ENCODE results near the gene TOGARAM1. TPM values are rescaled to one million over a fixed set of nuclear protein-coding genes. Genes with fewer than 3 reads are reported as not detected.

The TOGARAM1 gene, protein sequence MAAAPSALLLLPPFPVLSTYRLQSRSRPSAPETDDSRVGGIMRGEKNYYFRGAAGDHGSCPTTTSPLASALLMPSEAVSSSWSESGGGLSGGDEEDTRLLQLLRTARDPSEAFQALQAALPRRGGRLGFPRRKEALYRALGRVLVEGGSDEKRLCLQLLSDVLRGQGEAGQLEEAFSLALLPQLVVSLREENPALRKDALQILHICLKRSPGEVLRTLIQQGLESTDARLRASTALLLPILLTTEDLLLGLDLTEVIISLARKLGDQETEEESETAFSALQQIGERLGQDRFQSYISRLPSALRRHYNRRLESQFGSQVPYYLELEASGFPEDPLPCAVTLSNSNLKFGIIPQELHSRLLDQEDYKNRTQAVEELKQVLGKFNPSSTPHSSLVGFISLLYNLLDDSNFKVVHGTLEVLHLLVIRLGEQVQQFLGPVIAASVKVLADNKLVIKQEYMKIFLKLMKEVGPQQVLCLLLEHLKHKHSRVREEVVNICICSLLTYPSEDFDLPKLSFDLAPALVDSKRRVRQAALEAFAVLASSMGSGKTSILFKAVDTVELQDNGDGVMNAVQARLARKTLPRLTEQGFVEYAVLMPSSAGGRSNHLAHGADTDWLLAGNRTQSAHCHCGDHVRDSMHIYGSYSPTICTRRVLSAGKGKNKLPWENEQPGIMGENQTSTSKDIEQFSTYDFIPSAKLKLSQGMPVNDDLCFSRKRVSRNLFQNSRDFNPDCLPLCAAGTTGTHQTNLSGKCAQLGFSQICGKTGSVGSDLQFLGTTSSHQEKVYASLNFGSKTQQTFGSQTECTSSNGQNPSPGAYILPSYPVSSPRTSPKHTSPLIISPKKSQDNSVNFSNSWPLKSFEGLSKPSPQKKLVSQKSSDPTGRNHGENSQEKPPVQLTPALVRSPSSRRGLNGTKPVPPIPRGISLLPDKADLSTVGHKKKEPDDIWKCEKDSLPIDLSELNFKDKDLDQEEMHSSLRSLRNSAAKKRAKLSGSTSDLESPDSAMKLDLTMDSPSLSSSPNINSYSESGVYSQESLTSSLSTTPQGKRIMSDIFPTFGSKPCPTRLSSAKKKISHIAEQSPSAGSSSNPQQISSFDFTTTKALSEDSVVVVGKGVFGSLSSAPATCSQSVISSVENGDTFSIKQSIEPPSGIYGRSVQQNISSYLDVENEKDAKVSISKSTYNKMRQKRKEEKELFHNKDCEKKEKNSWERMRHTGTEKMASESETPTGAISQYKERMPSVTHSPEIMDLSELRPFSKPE (N-terminal part only)
- total RNA-seq (10 to 100 TPM in 1 of 6 donors, 1 to 10 TPM in 5; 6.6 to 13.3 (median 7.8) TPM), polyA plus RNA-seq (1 to 10 TPM; 3.4 to 7.3 TPM)

DNA sequence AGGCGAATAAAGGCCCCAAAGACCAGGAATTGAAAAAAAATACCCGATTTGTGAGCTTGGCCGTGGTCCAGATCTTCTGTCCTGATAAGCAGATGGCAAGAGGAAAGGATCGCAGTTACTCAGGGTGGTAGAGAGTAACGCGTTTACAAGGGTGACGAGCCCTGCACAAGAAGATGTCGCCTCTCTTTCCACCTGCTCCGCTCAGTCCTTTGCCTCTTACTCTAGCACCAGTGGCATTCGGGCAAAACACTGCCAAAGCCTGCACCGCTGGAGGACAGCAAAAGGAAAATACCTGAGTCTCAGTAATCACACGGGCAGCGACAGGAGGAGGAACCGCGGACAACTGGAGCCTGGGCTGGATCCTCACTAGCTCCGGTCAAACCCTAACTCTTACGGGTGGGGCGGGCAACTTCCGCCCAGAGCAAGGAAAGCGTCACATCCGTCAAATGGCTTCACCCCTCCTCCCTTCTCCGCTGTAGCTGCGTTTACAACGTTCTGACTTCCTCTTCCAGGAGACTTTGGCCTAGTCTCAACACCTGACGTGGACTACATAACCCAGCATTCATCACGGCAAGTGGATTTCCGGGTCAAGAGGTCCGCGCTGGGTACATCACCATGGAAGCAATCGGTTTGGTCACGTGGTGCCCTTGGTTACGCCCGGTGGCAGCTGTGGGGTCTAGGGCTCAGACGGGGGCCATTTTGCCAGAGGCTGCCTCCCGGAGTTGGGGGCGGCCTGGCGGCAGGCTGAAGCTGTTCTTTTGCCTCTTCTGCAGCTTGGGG lies at the start of gene TOGARAM1, which contains the start of gene KLHL28:
TSS of gene TOGARAM1 (plus strand) at position 637 of the 780 bp plus-strand sequence. CDS start 232 bp downstream, outside the sequence.
TSS of gene KLHL28 (minus strand) at position 394 of the 780 bp plus-strand sequence. CDS start 16,019 bp downstream, outside the sequence.
- ATAC-seq: peak; percentile 91 to 96 (median 93)
- TF ChIP-seq, protein P1, sequence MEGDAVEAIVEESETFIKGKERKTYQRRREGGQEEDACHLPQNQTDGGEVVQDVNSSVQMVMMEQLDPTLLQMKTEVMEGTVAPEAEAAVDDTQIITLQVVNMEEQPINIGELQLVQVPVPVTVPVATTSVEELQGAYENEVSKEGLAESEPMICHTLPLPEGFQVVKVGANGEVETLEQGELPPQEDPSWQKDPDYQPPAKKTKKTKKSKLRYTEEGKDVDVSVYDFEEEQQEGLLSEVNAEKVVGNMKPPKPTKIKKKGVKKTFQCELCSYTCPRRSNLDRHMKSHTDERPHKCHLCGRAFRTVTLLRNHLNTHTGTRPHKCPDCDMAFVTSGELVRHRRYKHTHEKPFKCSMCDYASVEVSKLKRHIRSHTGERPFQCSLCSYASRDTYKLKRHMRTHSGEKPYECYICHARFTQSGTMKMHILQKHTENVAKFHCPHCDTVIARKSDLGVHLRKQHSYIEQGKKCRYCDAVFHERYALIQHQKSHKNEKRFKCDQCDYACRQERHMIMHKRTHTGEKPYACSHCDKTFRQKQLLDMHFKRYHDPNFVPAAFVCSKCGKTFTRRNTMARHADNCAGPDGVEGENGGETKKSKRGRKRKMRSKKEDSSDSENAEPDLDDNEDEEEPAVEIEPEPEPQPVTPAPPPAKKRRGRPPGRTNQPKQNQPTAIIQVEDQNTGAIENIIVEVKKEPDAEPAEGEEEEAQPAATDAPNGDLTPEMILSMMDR (IDR thresholded peaks at IDR 0.05): no peak
- DNase-seq: peak; percentile 84 to 99 (median 96)
- Histone ChIP-seq H3K36me3 (no peaks in the 10 kb centered on the region), H3K27me3 (no peaks in the 10 kb centered on the region), H3K4me3 (peak within 1 kb of the TSS; percentile 66 to 94 (median 78)), H3K4me1 (peaks cover 15 to 42% (median 25%) of the 10 kb centered on the region in 3 donors), H3K27ac (peak within 1 kb of the TSS; percentile 48 to 88 (median 84)), H3K9me3 (no peaks in the 10 kb centered on the region)
- 0 to 1% methylated on average over 37 of the region's 37 CpGs for WGBS, 2 donors
- intact Hi-C loops (cut with DNase I): no loop called here
- peak; percentile 98 for FAIRE-seq

DNA sequence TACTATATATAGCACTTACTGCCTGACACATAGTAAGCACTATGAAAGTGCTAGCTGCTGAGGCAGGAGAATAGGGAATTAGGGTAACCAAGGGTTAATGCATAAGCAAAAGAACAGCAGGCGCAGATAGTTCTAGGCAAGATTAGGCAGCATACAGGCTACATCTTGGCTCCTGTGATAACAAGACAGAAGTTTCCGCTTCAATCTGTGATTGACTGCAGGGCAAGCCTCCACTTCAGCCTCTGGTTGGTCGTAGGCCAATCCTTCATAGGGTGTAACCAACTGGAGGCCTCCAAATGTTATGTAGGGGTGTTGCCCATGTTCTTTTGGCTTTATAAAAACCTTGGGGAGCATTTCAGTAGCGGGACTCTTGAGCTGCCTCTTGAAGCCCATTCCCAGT lies 47.1 kb upstream of the TOGARAM1 start:
- TF ChIP-seq, protein P1 (IDR thresholded peaks at IDR 0.05): no peak
- ATAC-seq (no peak), FAIRE-seq (no peak), DNase-seq (no peak)
- Histone ChIP-seq H3K4me1 (peaks cover 0 to 3% (median 0%) of the 10 kb centered on the region in 3 donors), H3K9me3 (no peaks in the 10 kb centered on the region), H3K27me3 (no peaks in the 10 kb centered on the region), H3K27ac (no peak overlapping the region), H3K4me3 (no peak overlapping the region), H3K36me3 (no peaks in the 10 kb centered on the region)
- WGBS, 2 donors: 39 to 60% methylated on average over 4 of the region's 4 CpGs
- intact Hi-C loops (cut with DNase I): loop anchor here in 2 of 3 donors (5.0 to 10.0 kb wide), 2 partner anchors 350 to 352 kb away; no protein-coding TSS in a partner anchor

DNA sequence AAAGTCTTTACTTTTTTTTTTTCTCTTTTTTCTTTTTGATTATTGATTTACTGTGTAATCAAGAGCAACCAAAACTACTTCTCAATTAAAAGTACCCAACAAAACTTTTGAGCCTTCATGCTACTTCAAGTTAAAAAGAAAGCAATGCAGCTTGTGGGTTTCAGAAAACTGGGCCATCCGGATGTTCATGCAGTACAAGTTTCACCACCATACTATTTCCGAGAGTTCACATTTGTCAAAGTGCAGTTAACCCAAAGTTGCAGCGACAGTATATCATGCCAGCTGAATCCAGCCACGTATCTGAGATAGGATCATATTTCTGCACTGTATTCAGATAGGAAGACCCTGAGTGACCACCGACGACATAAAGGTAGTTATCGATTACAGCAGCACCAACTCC lies 33.2 kb upstream of the TOGARAM1 start:
- TF ChIP-seq, protein P1 (IDR thresholded peaks at IDR 0.05): no peak
- no peak overlapping the region for H3K4me3 ChIP-seq
- FAIRE-seq (no peak), ATAC-seq (no peak), DNase-seq (no peak)
- no peaks in the 10 kb centered on the region for H3K36me3 ChIP-seq
- no peak overlapping the region for H3K27ac ChIP-seq
- intact Hi-C loops (cut with DNase I): no loop called here
- H3K27me3 ChIP-seq: no peaks in the 10 kb centered on the region
- no peaks in the 10 kb centered on the region for H3K4me1 ChIP-seq
- no peaks in the 10 kb centered on the region for H3K9me3 ChIP-seq
- 87% methylated on average over 7 of the region's 7 CpGs for WGBS, 2 donors

DNA sequence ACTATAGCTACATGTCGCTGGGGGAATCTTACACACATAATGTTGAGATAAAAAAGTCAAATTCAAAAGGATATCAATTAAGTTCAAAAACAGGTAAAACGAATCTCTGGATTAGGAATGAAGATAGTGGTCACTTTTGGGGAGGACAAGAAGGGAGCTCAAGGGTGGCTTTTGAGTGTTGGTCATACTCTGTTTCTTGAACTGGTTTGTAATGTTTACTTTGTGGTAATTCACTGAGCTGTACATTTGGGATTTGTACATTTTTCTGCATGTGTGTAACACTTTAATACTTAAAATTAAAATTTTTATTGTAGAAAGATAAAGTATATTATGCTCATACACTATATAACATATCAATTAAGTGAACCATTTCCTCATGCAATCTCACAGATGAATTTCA lies 26.8 kb upstream of the TOGARAM1 start:
- Histone ChIP-seq H3K4me1 (no peaks in the 10 kb centered on the region), H3K27me3 (no peaks in the 10 kb centered on the region), H3K9me3 (no peaks in the 10 kb centered on the region), H3K36me3 (no peaks in the 10 kb centered on the region), H3K4me3 (no peak overlapping the region), H3K27ac (no peak overlapping the region)
- intact Hi-C loops (cut with DNase I): no loop called here
- 82 to 93% methylated on average over 2 of the region's 2 CpGs for WGBS, 2 donors
- ATAC-seq (no peak), FAIRE-seq (no peak), DNase-seq (no peak)
- TF ChIP-seq, protein P1 (IDR thresholded peaks at IDR 0.05): no peak

All from pancreas (tissue), 10 donors.